Smooth muscle cell of the umbilical artery (primary cell): ENCODE results near the gene ASPDH. TPM values are rescaled to one million over a fixed set of nuclear protein-coding genes. Genes with fewer than 3 reads are reported as not detected.

Experiments
- total RNA-seq: library from RNA; depleted of rRNA; stranded (reverse); fragments of >200 nt; gene quantifications from 2 replicates; pipeline ENCODE4 v1.2.3, GENCODE V29; 2014

Gene ASPDH
- total RNA-seq = not detected in 2 replicates

DNA sequence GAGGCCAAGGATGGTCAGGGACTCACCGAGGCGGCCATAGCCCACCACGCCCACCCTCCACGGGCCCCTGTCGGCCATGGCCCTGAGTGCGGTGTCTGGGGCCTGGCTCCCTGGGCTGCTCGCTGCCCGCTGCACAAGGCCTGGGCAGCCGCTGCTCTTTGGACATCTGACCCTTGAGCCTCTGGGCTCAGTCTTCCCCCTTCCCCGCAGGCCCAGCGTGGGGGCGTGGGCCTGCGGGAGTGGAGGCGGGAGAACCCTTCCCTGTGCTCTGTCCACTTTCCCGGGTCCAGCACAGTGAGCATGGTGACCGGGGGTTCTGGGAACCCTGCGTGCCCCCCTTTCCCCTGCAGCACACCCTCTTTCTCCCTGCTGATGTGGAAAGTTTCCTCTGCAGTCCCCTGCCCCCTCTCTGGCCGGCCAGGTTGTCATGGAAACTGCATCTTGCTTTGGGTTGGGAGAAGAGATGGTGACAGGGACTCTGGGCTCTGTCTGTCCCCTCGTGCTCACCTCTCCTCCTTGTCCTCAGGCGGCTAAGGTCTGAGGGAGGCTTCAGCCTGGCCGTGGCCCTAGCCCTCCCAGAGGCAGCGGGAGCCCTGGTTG lies at the start of gene ASPDH:
ASPDH (minus strand) TSS at position 168 of the 600 bp plus-strand sequence; CDS start at position 78, 90 bp downstream.

DNA sequence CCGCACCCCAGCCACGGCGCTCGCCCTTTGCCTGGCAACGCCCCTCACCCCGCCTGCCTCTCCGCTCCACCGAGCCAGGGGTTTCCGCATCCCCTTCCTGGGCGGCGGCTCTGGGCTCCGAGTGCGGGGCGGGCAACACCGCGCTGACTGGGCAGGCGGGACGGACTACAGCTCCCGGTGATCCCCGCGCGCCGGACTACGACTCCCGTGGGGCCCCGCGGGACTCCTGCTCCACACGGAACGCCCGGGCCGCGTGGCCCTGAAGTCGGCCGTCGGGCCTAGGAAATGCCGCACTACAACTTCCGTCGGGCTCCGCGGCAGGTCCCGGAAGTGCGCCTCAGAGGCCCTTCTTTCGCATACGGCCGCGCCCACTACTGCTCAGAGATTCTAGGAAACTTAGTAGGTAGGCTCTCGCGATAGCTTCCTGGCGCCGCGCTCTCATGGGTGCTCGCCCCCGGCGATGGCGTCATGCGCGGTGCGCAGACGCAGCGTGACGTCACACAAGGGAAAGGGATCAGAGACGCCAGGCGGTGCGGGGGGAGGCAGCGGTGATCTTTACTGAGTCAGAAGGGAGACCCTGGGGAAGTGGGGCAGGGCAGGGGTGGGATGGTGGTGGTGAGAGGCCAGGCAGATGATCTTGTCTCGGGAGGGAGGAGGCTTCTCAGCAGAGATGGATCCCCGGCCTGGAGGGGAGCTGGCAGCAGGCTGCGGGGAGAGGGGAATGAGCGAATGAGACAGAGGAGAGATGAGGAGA lies 2.5 kb downstream of the ASPDH start, which contains the start of gene JOSD2:
JOSD2 (minus strand) TSS at position 123 of the 754 bp plus-strand sequence. CDS start 760 bp downstream, outside the sequence.

DNA sequence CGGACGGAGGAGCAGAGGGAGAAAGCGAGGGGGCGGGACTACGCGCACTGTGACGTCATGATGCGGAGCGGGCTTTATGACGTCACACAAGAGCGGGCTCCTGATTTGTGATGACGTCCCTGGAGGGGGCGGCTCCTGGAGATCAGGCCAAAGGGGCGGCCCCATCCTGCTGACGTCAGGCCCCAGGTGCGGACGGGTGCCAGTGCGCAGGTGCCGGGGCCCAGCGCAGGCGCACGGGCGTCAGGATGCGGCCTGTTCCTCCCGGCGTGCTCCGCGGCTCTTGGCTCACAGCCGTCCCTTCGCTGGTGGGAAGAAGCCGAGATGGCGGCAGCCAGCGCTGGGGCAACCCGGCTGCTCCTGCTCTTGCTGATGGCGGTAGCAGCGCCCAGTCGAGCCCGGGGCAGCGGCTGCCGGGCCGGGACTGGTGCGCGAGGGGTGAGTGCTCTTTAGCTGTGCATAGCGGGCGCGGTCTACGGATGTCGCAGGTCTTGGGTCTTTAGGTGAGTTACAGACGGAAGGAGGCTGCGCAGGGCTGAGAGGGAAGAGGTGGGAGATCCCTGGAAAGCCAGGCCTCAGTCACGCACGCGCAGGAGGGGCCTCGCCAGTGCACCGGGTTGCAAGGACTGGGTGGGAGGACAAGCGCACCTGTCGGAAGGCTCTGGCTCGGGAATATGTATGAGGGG lies 37.3 kb downstream of the ASPDH start, which contains the start of the genes EMC10 and GARIN5A:
EMC10 (plus strand) TSS at position 284 of the 683 bp plus-strand sequence; CDS start at position 322, 38 bp downstream.
GARIN5A (minus strand) TSS at position 625 of the 683 bp plus-strand sequence; CDS start at position 165, 460 bp downstream.

Other genes starting within 250 kb of the ASPDH start
- gene KCNC3, start 184.5 kb downstream of the ASPDH start, total RNA-seq = under 0.01 and 0.14 TPM in 2 replicates
- gene NAPSA, start 148.3 kb downstream of the ASPDH start, total RNA-seq = 0.30 and 0.32 TPM in 2 replicates
- 66.2 and 79.9 TPM in 2 replicates for gene NR1H2, start 137.5 kb downstream of the ASPDH start, total RNA-seq
- gene POLD1, start 129.6 kb downstream of the ASPDH start, total RNA-seq = 13.7 and 30.5 TPM in 2 replicates
- gene SPIB, start 95.0 kb downstream of the ASPDH start, total RNA-seq = not detected in 2 replicates
- gene MYBPC2, start 81.0 kb downstream of the ASPDH start, total RNA-seq = not detected in 2 replicates
- gene EMC10, start 37.4 kb downstream of the ASPDH start, total RNA-seq = 76.0 and 78.1 TPM in 2 replicates
- 0.30 TPM in 1 of 2 replicates, not detected in the other for gene GARIN5A, start 37.1 kb downstream of the ASPDH start, total RNA-seq
- gene JOSD2, start 2.7 kb downstream of the ASPDH start, total RNA-seq = 18.6 and 27.0 TPM in 2 replicates
- 0.18 and 0.30 TPM in 2 replicates for gene LRRC4B, start 54.5 kb upstream of the ASPDH start, total RNA-seq
- 0.14 and 0.59 TPM in 2 replicates for gene SYT3, start 126.0 kb upstream of the ASPDH start, total RNA-seq
- not detected in 2 replicates for gene C19orf81, start 135.5 kb upstream of the ASPDH start, total RNA-seq
- 6.8 and 11.0 TPM in 2 replicates for gene SHANK1, start 205.9 kb upstream of the ASPDH start, total RNA-seq
- gene CLEC11A, start 209.5 kb upstream of the ASPDH start, total RNA-seq = 56.1 and 68.0 TPM in 2 replicates